ENCODE measurements around the gene GRK3. TPM values are rescaled to one million over a fixed set of nuclear protein-coding genes. Genes with fewer than 3 reads are reported as not detected.

GRK3 gene
- total RNA-seq, 1 experiment from 2014 or later, result 14.6 TPM

DNA sequence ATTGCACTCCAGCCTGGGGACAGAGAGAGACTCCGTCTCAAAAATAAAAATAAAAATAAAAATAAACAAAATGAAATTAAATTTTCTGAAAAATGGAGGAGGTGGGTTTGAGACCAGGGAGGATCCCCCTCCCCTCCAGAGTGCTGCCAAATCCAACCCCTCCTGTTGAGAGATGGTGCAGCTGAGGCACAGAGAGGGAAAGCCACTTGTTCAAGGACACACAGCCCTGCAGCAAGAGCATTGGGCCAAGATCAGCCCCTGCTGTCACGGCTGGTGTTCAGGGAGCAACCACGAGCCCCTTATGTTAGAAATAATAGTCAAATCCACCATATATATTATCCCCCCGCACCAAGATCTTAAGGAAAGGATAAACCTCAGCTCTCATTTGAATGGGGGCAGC, 180.2 kb downstream of the GRK3 start:
- RAD21 ChIA-PET (ENCODE audit: low non-redundant PET in 1 of 2, low total read pairs in 2 of 2, uncharacterized antibody in 2 of 2, unreplicated experiment in 2 of 2), result no interaction called here
- no peaks in the 10 kb centered on the region for H3K9me3 ChIP-seq (ENCODE audit: control insufficient read depth in 1 of 2, insufficient read depth in 1 of 2, low read depth in 1 of 2, low read length in 2 of 2)
- DNase-seq (ENCODE audit: low read depth, low spot score) (no peak), ATAC-seq (no peak)
- peaks cover 12 to 24% of the 10 kb centered on the region in 2 experiments for H3K4me1 ChIP-seq (ENCODE audit: control insufficient read depth in 1 of 2, insufficient read depth in 2 of 2, low read length in 2 of 2)
- H3K27ac ChIP-seq (ENCODE audit: low read depth, low read length), result no peak overlapping the region
- H3K9me2 ChIP-seq (ENCODE audit: insufficient read depth), result no peaks in the 10 kb centered on the region
- no peaks in the 10 kb centered on the region for H3K36me3 ChIP-seq (ENCODE audit: control insufficient read depth in 1 of 2, insufficient read depth in 2 of 2, low read length in 2 of 2)
- H2AFZ ChIP-seq (ENCODE audit: low read depth, low read length, poor library complexity, severe bottlenecking), result no peak overlapping the region
- CTCF ChIA-PET, result no interaction called here
- H3K4me3 ChIP-seq (replicated peaks in 1 of 2; ENCODE audit: low read depth in 1 of 2, low read length in 2 of 2), result no peak overlapping the region
- TF ChIP-seq, protein P1, sequence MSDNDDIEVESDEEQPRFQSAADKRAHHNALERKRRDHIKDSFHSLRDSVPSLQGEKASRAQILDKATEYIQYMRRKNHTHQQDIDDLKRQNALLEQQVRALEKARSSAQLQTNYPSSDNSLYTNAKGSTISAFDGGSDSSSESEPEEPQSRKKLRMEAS (IDR thresholded peaks at IDR 0.05), result no peak
- no peak for TF ChIP-seq CEBPB (IDR thresholded peaks at IDR 0.05; ENCODE audit: low read depth)
- no peak for TF ChIP-seq ZFX (IDR thresholded peaks at IDR 0.05)
- no peak for TF ChIP-seq FOSL1 (IDR thresholded peaks at IDR 0.05; ENCODE audit: low read depth)
- no peak for TF ChIP-seq SRF (IDR thresholded peaks at IDR 0.05; ENCODE audit: low read depth)
- TF ChIP-seq SP1 (IDR thresholded peaks at IDR 0.05; ENCODE audit: low read depth), result no peak
- no peak for TF ChIP-seq TCF7L2 (IDR thresholded peaks at IDR 0.05; ENCODE audit: borderline replicate concordance, extremely low read depth, insufficient read depth, insufficient read length)
- TF ChIP-seq EGR1 (IDR thresholded peaks at IDR 0.05; ENCODE audit: low read depth), result no peak
- TF ChIP-seq JUND (IDR thresholded peaks at IDR 0.05), result no peak
- TF ChIP-seq CBX3 (IDR thresholded peaks at IDR 0.05; ENCODE audit: low read depth), result no peak
- no peaks in the 10 kb centered on the region for H3K27me3 ChIP-seq (ENCODE audit: insufficient read depth, low read length)
- intact Hi-C loops (cut with micrococcal nuclease), result no loop called here
- no peaks in the 10 kb centered on the region for H3K79me2 ChIP-seq (ENCODE audit: insufficient read depth, low read length)
- POLR2A ChIA-PET, result no interaction called here
- no TSS peak for BruUV-seq (replicated peaks)
- no peak overlapping the region for H3K4me2 ChIP-seq (ENCODE audit: low read length)
- H4K20me1 ChIP-seq (ENCODE audit: insufficient read depth), result no peaks in the 10 kb centered on the region
- no peak overlapping the region for H3K9ac ChIP-seq (ENCODE audit: low read length)

DNA sequence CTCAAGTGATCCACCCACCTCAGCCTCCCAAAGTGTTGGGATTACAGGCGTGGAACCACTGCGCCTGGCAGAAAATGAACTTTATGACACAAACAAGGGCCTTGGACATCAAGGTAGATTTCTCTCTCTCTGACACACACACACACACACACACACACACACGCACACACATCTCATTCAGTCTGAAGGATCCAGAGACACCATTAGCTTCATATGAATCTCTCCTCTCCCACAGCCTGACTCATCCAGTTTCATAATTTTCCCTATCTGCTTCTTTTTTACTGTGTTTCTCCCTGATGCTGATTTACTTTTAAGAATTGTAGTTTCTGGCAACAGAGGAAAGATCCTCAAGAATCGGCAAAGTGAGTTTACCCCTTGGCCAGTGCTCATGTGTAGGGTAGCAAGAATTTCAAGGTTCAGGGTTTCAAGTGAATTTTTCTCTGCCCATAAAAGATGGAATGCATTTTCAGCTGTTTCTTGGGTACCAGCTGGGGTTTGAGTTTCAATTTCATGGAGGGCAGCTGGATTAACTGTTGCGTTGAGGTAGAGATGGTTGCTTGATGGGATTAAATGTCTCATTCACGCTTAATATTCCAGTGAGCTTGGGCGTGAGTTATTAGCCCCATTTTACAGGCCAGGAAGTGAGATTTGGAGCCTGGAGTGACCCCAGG, 181.0 kb downstream of the GRK3 start:
- Histone ChIP-seq H3K4me2 (ENCODE audit: low read length) (peak overlapping the region; percentile 34; the same call in 1 of the 2 replicates), H4K20me1 (ENCODE audit: insufficient read depth) (no peaks in the 10 kb centered on the region), H3K9me2 (ENCODE audit: insufficient read depth) (no peaks in the 10 kb centered on the region), H3K36me3 (ENCODE audit: control insufficient read depth in 1 of 2, insufficient read depth in 2 of 2, low read length in 2 of 2) (no peaks in the 10 kb centered on the region), H3K4me1 (ENCODE audit: control insufficient read depth in 1 of 2, insufficient read depth in 2 of 2, low read length in 2 of 2) (peaks cover 12 to 24% of the 10 kb centered on the region in 2 experiments), H3K27ac (ENCODE audit: low read depth, low read length) (no peak overlapping the region), H3K9me3 (ENCODE audit: control insufficient read depth in 1 of 2, insufficient read depth in 1 of 2, low read depth in 1 of 2, low read length in 2 of 2) (no peaks in the 10 kb centered on the region), H3K9ac (ENCODE audit: low read length) (no peak overlapping the region), H3K27me3 (ENCODE audit: insufficient read depth, low read length) (no peaks in the 10 kb centered on the region), H2AFZ (ENCODE audit: low read depth, low read length, poor library complexity, severe bottlenecking) (no peak overlapping the region), H3K79me2 (ENCODE audit: insufficient read depth, low read length) (no peaks in the 10 kb centered on the region), H3K4me3 (replicated peaks in 1 of 2; ENCODE audit: low read depth in 1 of 2, low read length in 2 of 2) (no peak overlapping the region)
- ChIA-PET RAD21 (ENCODE audit: low non-redundant PET in 1 of 2, low total read pairs in 2 of 2, uncharacterized antibody in 2 of 2, unreplicated experiment in 2 of 2) (no interaction called here), CTCF (no interaction called here), POLR2A (no interaction called here)
- DNase-seq (ENCODE audit: low read depth, low spot score) (no peak), ATAC-seq (no peak)
- intact Hi-C loops (cut with micrococcal nuclease), result no loop called here
- no TSS peak for BruUV-seq (replicated peaks)
- TF ChIP-seq EZH2 (IDR thresholded peaks at IDR 0.05) (no peak), SRF (IDR thresholded peaks at IDR 0.05; ENCODE audit: low read depth) (no peak), RAD21 (IDR thresholded peaks at IDR 0.05; ENCODE audit: low read depth) (no peak), ELF1 (IDR thresholded peaks at IDR 0.05; ENCODE audit: borderline replicate concordance, low read depth) (no peak), POLR2A (IDR thresholded peaks at IDR 0.05; ENCODE audit: borderline replicate concordance, extremely low read depth, insufficient read depth, insufficient read length) (no peak), SIN3A (IDR thresholded peaks at IDR 0.05; ENCODE audit: low read depth) (no peak), JUND (IDR thresholded peaks at IDR 0.05) (no peak), YY1 (IDR thresholded peaks at IDR 0.05; ENCODE audit: extremely low read depth, insufficient replicate concordance, low read depth, low read length) (no peak), POLR2AphosphoS5 (IDR thresholded peaks at IDR 0.05; ENCODE audit: low read depth, low read length) (no peak), EZH2phosphoT487 (IDR thresholded peaks at IDR 0.05; ENCODE audit: borderline replicate concordance) (no peak), EGR1 (IDR thresholded peaks at IDR 0.05; ENCODE audit: low read depth) (no peak), FOSL1 (IDR thresholded peaks at IDR 0.05; ENCODE audit: low read depth) (no peak), ZFX (IDR thresholded peaks at IDR 0.05) (no peak), TCF7L2 (IDR thresholded peaks at IDR 0.05; ENCODE audit: borderline replicate concordance, extremely low read depth, insufficient read depth, insufficient read length) (no peak)
- TF ChIP-seq, protein P2, sequence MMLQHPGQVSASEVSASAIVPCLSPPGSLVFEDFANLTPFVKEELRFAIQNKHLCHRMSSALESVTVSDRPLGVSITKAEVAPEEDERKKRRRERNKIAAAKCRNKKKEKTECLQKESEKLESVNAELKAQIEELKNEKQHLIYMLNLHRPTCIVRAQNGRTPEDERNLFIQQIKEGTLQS (IDR thresholded peaks at IDR 0.05), result no peak
- TF ChIP-seq, protein P1 (IDR thresholded peaks at IDR 0.05), result no peak
